ENCODE measurements around the gene ZFP69B.

GRCh38 chr1:40425198-40425597 lies 25.1 kb upstream of the ZFP69B start:
- no peak for TF ChIP-seq RXRA (IDR thresholded peaks at IDR 0.05; ENCODE audit: insufficient read depth, low read depth, low read length)
- TF ChIP-seq RAD21 (IDR thresholded peaks at IDR 0.05 in 1 of 2, conservative IDR thresholded peaks at IDR 0.05 in 1 of 2; ENCODE audit: low read depth in 2 of 2, low read length in 2 of 2): no peak
- TF ChIP-seq CTCF (IDR thresholded peaks at IDR 0.05; ENCODE audit: control extremely low read depth in 1 of 3, insufficient read depth in 1 of 3, low read depth in 1 of 3, low read length in 3 of 3): no peak
